NCI-H82 treated with DMSO at 0.1 percent for 48 hours (cell line): ENCODE results near the gene IFITM2.
"Not testable (repeated sequence)": the region's sequence is repeated elsewhere in the genome, so short reads cannot be mapped to it uniquely, and the experiment has no call there.

Experiments
- DNase-seq: peaks from one replicate; lab custom pipeline; 2025; ENCODE audit not compliant: unreplicated experiment; lab: John Stamatoyannopoulos, UW

IFITM2 gene

GRCh38 chr11:307766-308708 is at the start of gene IFITM2:
IFITM2 (plus strand) TSS chr11:307816; CDS start chr11:308193, 377 bp downstream.
- not testable (repeated sequence) for DNase-seq

GRCh38 chr11:259413-259812 is 48.2 kb upstream of the IFITM2 start:
- no peak for DNase-seq

- no peak for DNase-seq
Measured at GRCh38 chr11:261624-262023, 46.0 kb upstream of the IFITM2 start.

GRCh38 chr11:266676-267439 is 40.8 kb upstream of the IFITM2 start:
- DNase-seq = no peak

- no peak for DNase-seq
Measured at GRCh38 chr11:267491-267994, 40.1 kb upstream of the IFITM2 start.

GRCh38 chr11:268716-269145 is 38.9 kb upstream of the IFITM2 start:
- DNase-seq = not testable (repeated sequence)

GRCh38 chr11:269146-269890 is 38.3 kb upstream of the IFITM2 start:
- no peak for DNase-seq

- no peak for DNase-seq
Measured at GRCh38 chr11:270451-271318, 36.9 kb upstream of the IFITM2 start.

- DNase-seq = no peak
Measured at GRCh38 chr11:271319-271715, 36.3 kb upstream of the IFITM2 start.

GRCh38 chr11:272195-272930 is 35.3 kb upstream of the IFITM2 start:
- DNase-seq = no peak

GRCh38 chr11:272931-273198 is 34.8 kb upstream of the IFITM2 start:
- no peak for DNase-seq

GRCh38 chr11:276219-276618 is 31.4 kb upstream of the IFITM2 start:
- DNase-seq = no peak

- DNase-seq = no peak
Measured at GRCh38 chr11:278001-278951, 29.3 kb upstream of the IFITM2 start, which contains the start of gene NLRP6. NLRP6 (plus strand) TSS chr11:278407; CDS start chr11:278570, 163 bp downstream.

- no peak for DNase-seq
Measured at GRCh38 chr11:279040-279965, 28.3 kb upstream of the IFITM2 start.

GRCh38 chr11:279966-280705 is 27.5 kb upstream of the IFITM2 start:
- no peak for DNase-seq

- DNase-seq = no peak
Measured at GRCh38 chr11:280706-281485, 26.7 kb upstream of the IFITM2 start.
